HEK293T (cell line): ENCODE data around the gene WNK2.

Experiments used
- BHLHE40 ChIP-seq: fragments of 450-650 bp; IDR thresholded peaks from 2 replicates; pipeline ENCODE4 v1.6.1; 2016; ENCODE audit warnings: mild to moderate bottlenecking, moderate library complexity, borderline replicate concordance
- CTBP1 ChIP-seq: fragments of 450-650 bp; IDR thresholded peaks from 2 replicates; pipeline ENCODE4 v1.6.1; 2016; ENCODE audit warnings: borderline replicate concordance
- ELF4 ChIP-seq: fragments of 450-650 bp; IDR thresholded peaks from 2 replicates; pipeline ENCODE4 v1.6.1; 2017; ENCODE audit warnings: antibody characterized with exemption
- FOXA1 ChIP-seq: fragments of 450-650 bp; IDR thresholded peaks from 2 replicates; pipeline ENCODE4 v1.6.1; 2016; ENCODE audit warnings: mild to moderate bottlenecking
- FOXK2 ChIP-seq: fragments of 450-650 bp; IDR thresholded peaks from 2 replicates; pipeline ENCODE4 v1.6.1; 2016; ENCODE audit warnings: mild to moderate bottlenecking
- FOXM1 ChIP-seq: fragments of 450-650 bp; IDR thresholded peaks from 2 replicates; pipeline ENCODE4 v1.6.1; 2017; ENCODE audit warnings: mild to moderate bottlenecking, borderline replicate concordance
- L3MBTL2 ChIP-seq: fragments of 450-650 bp; conservative IDR thresholded peaks from 2 replicates; pipeline ENCODE4 v1.6.1; 2016; ENCODE audit warnings: mild to moderate bottlenecking
- LEF1 ChIP-seq: fragments of 450-650 bp; IDR thresholded peaks from 2 replicates; pipeline ENCODE4 v1.6.1; 2017; ENCODE audit warnings: mild to moderate bottlenecking, borderline replicate concordance
- NFRKB ChIP-seq: fragments of 450-650 bp; IDR thresholded peaks from 2 replicates; pipeline ENCODE4 v1.6.1; 2016; ENCODE audit warnings: mild to moderate bottlenecking, moderate library complexity
- SP1 ChIP-seq: fragments of 450-650 bp; IDR thresholded peaks from 2 replicates; pipeline ENCODE4 v1.6.1; 2017
- SUZ12 ChIP-seq: fragments of 450-650 bp; IDR thresholded peaks from 2 replicates; pipeline ENCODE4 v1.6.1; 2016; ENCODE audit warnings: mild to moderate bottlenecking
- TARDBP ChIP-seq: fragments of 450-650 bp; IDR thresholded peaks from 2 replicates; pipeline ENCODE4 v1.6.1; 2016

DNA sequence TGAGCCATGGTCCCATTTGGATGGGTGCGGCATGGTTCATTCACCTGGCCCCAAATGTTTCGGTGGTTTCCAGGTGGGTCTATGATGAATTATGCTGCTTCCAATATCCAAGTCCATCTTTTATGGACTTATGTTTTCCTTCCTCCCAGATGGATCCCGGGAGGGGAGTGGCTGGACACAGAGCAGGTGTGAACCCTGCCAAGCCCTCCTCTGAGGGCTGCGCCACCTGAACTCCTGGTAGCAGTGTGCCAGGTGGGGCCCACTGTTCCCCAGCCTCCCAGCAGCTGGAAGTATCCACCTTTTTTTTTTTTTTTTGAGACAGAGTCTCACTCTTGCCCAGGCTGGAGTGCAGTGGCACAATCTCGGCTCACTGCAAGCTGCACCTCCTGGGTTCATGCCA, 42.9 kb downstream of the WNK2 start:
- TF ChIP-seq SUZ12 (no peak), NFRKB (no peak), SP1 (no peak), ELF4 (no peak), FOXK2 (no peak), FOXA1 (no peak), LEF1 (no peak), CTBP1 (no peak), TARDBP (no peak), L3MBTL2 (no peak), BHLHE40 (no peak), FOXM1 (no peak)
